SK-N-SH (cell line): Measurements from ENCODE around the gene TSPAN10. TPM values are rescaled to one million over a fixed set of nuclear protein-coding genes. Genes with fewer than 3 reads are reported as not detected.

Source experiments
- CTCF ChIA-PET: fragments of 300-600, 350-600 bp; formaldehyde crosslinking; extraction: SDS; loops from one replicate; lab custom pipeline; 2021; lab: Yijun Ruan, JAX
- POLR2A ChIA-PET: fragments of 350-600 bp; sonication (Branson Sonifier 250); formaldehyde crosslinking; extraction: SDS; loops from one replicate; lab custom pipeline; 2020; ENCODE audit warnings: antibody characterized with exemption, inconsistent platforms; lab: Yijun Ruan, JAX
- DNase-seq: peaks from one replicate; pipeline ENCODE4 v3.0.0; 2012
- H2AFZ ChIP-seq: fragments of 200-600 bp; sonication (generic); 2 replicates; pipeline ENCODE4 v1.8.1; 2016; ENCODE audit warnings: antibody characterized with exemption, mild to moderate bottlenecking, low read depth
- H3F3A ChIP-seq: fragments of 200-600 bp; sonication (generic); replicated peaks from 2 replicates; pipeline ENCODE3; 2016; ENCODE audit warnings: antibody characterized with exemption, mild to moderate bottlenecking; ENCODE audit not compliant: insufficient read depth
- H3K27ac ChIP-seq, 2 experiments: fragments of 200-500 bp in 1 of 2; fragments of 200-600 bp in 1 of 2; sonication (Bioruptor generic) in 1 of 2; sonication (generic), shearing (Covaris generic) in 1 of 2; 2 replicates each; pipeline versions ENCODE4 v1.5.1 to v1.6.1; 2014 to 2016; ENCODE audit warnings: low read depth in 2 of 2, inconsistent platforms in 1 of 2, low read length in 1 of 2, mild to moderate bottlenecking in 1 of 2, mixed read lengths in 1 of 2
- H3K27me3 ChIP-seq: fragments of 200-600 bp; sonication (generic), shearing (Covaris generic); 2 replicates; pipeline ENCODE4 v1.6.1; 2016; ENCODE audit warnings: mixed run types; ENCODE audit not compliant: insufficient read depth
- H3K36me3 ChIP-seq, 2 experiments: fragments of 200-500 bp in 1 of 2; fragments of 200-600 bp in 1 of 2; sonication (Bioruptor generic) in 1 of 2; sonication (generic) in 1 of 2; replicated peaks in 1 of 2; 2 replicates each; pipeline versions ENCODE3 to v1.5.1; 2014 to 2016; ENCODE audit warnings: low read length in 1 of 2, mild to moderate bottlenecking in 1 of 2; ENCODE audit not compliant: insufficient read depth in 2 of 2, control insufficient read depth in 1 of 2
- H3K4me1 ChIP-seq, 2 experiments: fragments of 200-500 bp in 1 of 2; fragments of 200-600 bp in 1 of 2; sonication (Bioruptor generic) in 1 of 2; sonication (generic), shearing (Covaris generic) in 1 of 2; 2 replicates each; pipeline versions ENCODE4 v1.5.1 to v1.6.1; 2014 to 2016; ENCODE audit warnings: low read depth in 1 of 2, low read length in 1 of 2, mixed run types in 1 of 2; ENCODE audit not compliant: insufficient read depth in 2 of 2, control insufficient read depth in 1 of 2
- H3K4me2 ChIP-seq: fragments of 200-600 bp; sonication (generic), shearing (Covaris generic); 2 replicates; pipeline ENCODE4 v1.6.1; 2017; ENCODE audit warnings: mixed run types
- H3K4me3 ChIP-seq, 2 experiments: fragments of 200-500 bp in 1 of 2; fragments of 200-600 bp in 1 of 2; sonication (Bioruptor generic) in 1 of 2; sonication (generic), shearing (Covaris generic) in 1 of 2; 2 replicates each; pipeline versions ENCODE4 v1.5.1 to v1.8.1; 2014 to 2016; ENCODE audit warnings: low read depth in 2 of 2, inconsistent platforms in 1 of 2, low read length in 1 of 2, mild to moderate bottlenecking in 1 of 2, mixed read lengths in 1 of 2, moderate library complexity in 1 of 2
- H3K79me2 ChIP-seq: fragments of 200-600 bp; sonication (generic); 2 replicates; pipeline ENCODE4 v1.8.1; 2017; ENCODE audit warnings: mild to moderate bottlenecking; ENCODE audit not compliant: insufficient read depth
- H3K9ac ChIP-seq: fragments of 200-600 bp; sonication (generic); 2 replicates; pipeline ENCODE4 v1.6.1; 2017; ENCODE audit warnings: mixed run types
- H3K9me2 ChIP-seq: fragments of 200-600 bp; sonication (generic); 2 replicates; pipeline ENCODE4 v1.6.1; 2017; ENCODE audit warnings: mixed run types
- H3K9me3 ChIP-seq: fragments of 200-600 bp; sonication (generic); 2 replicates; pipeline ENCODE4 v1.6.1; 2017; ENCODE audit warnings: mixed run types, mild to moderate bottlenecking, moderate library complexity
- H4K20me1 ChIP-seq: fragments of 200-600 bp; sonication (generic); 2 replicates; pipeline ENCODE4 v1.6.1; 2017; ENCODE audit warnings: mild to moderate bottlenecking, mixed run types; ENCODE audit not compliant: insufficient read depth
- CHD2 ChIP-seq: fragments of 150-350 bp; IDR thresholded peaks from 2 replicates; pipeline ENCODE4 v1.6.1; 2018; ENCODE audit warnings: low read length; ENCODE audit not compliant: partially characterized antibody
- EP300 ChIP-seq, 2 experiments: IDR thresholded peaks; 2 replicates each; pipeline versions ENCODE4 v1.4.0 to v1.6.1; 2012; ENCODE audit warnings: borderline replicate concordance in 1 of 2, low read depth in 1 of 2, low read length in 1 of 2
- EZH2phosphoT487 ChIP-seq: fragments of 200-600 bp; sonication (generic); IDR thresholded peaks from 2 replicates; pipeline ENCODE4 v1.6.1; 2017; ENCODE audit warnings: low read depth, mixed run types, mild to moderate bottlenecking, antibody characterized with exemption, moderate library complexity, borderline replicate concordance
- FOXJ3 ChIP-seq: sonication (generic); formaldehyde crosslinking; IDR thresholded peaks from 2 replicates; pipeline ENCODE4 v1.5.1; 2020; ENCODE audit warnings: mild to moderate bottlenecking, missing genetic modification reagents
- FOXM1 ChIP-seq: IDR thresholded peaks from 2 replicates; pipeline ENCODE4 v1.4.0; 2012; ENCODE audit warnings: low read depth, mild to moderate bottlenecking
- MXI1 ChIP-seq: IDR thresholded peaks from 2 replicates; pipeline ENCODE4 v1.6.1; 2012; ENCODE audit warnings: mild to moderate bottlenecking, low read depth, low read length, improper control_type of control experiment
- RCOR1 ChIP-seq: fragments of 150-350 bp; IDR thresholded peaks from 2 replicates; pipeline ENCODE4 v1.6.1; 2017; ENCODE audit warnings: antibody characterized with exemption, low read length
- RXRA ChIP-seq: IDR thresholded peaks from 2 replicates; pipeline ENCODE4 v1.4.0; 2012; ENCODE audit warnings: low read depth, mild to moderate bottlenecking, borderline replicate concordance
- TEAD4 ChIP-seq: IDR thresholded peaks from 2 replicates; pipeline ENCODE4 v1.4.0; 2012; ENCODE audit warnings: mild to moderate bottlenecking, borderline replicate concordance; ENCODE audit not compliant: insufficient read depth
- USF2 ChIP-seq: fragments of 150-350 bp; IDR thresholded peaks from 2 replicates; pipeline ENCODE4 v1.6.1; 2017; ENCODE audit warnings: antibody characterized with exemption, low read length, low read depth, borderline replicate concordance
- YY1 ChIP-seq: IDR thresholded peaks from 2 replicates; pipeline ENCODE4 v1.4.0; 2012; ENCODE audit warnings: low read depth, mild to moderate bottlenecking
- ZBTB33 ChIP-seq: IDR thresholded peaks from 2 replicates; pipeline ENCODE4 v1.4.0; 2012; ENCODE audit warnings: low read depth, borderline replicate concordance
- WGBS: methylation state at CpG from one replicate; pipeline ENCODE4 v1.1.6; 2017; ENCODE audit warnings: low lambda C conversion rate; 5-methylcytosine and 5-hydroxymethylcytosine counted together
- polyA plus RNA-seq, 3 experiments: library from polyadenylated mRNA; depleted of rRNA; stranded (reverse); fragments of >200 nt; gene quantifications; 2 replicates each; pipeline ENCODE4 v1.2.3, GENCODE V29; 2012
- TF ChIP-seq, protein P1 (sequence below): fragments of 200-600 bp; sonication (generic); IDR thresholded peaks from 2 replicates; pipeline ENCODE4 v1.6.1; 2017; ENCODE audit warnings: antibody characterized with exemption, mild to moderate bottlenecking, moderate library complexity

The TSPAN10 gene
- polyA plus RNA-seq, 1 of the 3 experiments (the other 2 are of a cell fraction): 6.0 TPM

DNA sequence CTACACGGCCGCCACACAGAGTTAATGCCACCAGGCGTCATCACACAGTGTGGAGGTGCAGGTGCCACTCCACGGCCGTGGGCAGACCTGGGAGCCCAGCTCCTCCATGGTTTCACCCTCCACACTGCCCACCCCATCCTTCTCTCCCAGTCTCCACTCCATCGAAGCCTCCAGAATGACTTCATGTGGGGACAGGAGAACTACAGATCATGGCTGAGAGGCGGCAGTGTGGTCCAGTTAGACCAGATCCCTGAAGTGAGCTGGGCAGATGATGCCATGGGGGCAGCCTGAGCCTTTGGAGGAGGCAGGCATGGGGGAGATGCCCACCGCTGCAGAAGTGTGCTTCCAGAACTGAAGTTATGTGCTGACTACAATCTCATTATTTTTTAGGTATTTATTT lies 46.9 kb upstream of the TSPAN10 start:
- no peaks in the 10 kb centered on the region for H3K9me2 ChIP-seq
- H3K27me3 ChIP-seq: no peaks in the 10 kb centered on the region
- ChIA-PET POLR2A (interaction anchor here (0.6 kb wide), 1 partner anchor 36 kb away, joined by 3 read pairs; no protein-coding TSS in a partner anchor), CTCF (interaction anchor here (5.4 kb wide), 1 partner anchor 11 kb away, joined by 36 read pairs; no protein-coding TSS in a partner anchor)
- no peak overlapping the region for H3K4me3 ChIP-seq
- WGBS: 93% methylated on average over 8 of the region's 8 CpGs
- no peak overlapping the region for H2AFZ ChIP-seq
- H3K36me3 ChIP-seq: peaks cover 59 to 89% of the 10 kb centered on the region in 2 experiments
- 0 out of 2 replicates have a peak, but pooled peaks cover 9% of the 10 kb centered on the region for H4K20me1 ChIP-seq
- H3K9me3 ChIP-seq: no peaks in the 10 kb centered on the region
- no peaks in the 10 kb centered on the region for H3K4me1 ChIP-seq
- no peak for DNase-seq
- H3K9ac ChIP-seq: no peak overlapping the region
- H3K4me2 ChIP-seq: no peak overlapping the region
- TF ChIP-seq EP300 (IDR thresholded peaks at IDR 0.05; ENCODE audit: borderline replicate concordance in 1 of 2, low read depth in 1 of 2, low read length in 1 of 2): no peak
- H3K27ac ChIP-seq: no peak overlapping the region
- H3K79me2 ChIP-seq: peaks cover 31% of the 10 kb centered on the region; the same call in 1 of the 2 replicates
- H3F3A ChIP-seq: peaks cover 6% of the 10 kb centered on the region

GRCh38 chr17:81591971-81592370 lies 45.0 kb upstream of the TSPAN10 start:
- Histone ChIP-seq H3F3A (peaks cover 8% of the 10 kb centered on the region), H3K9ac (no peak overlapping the region), H3K9me3 (no peaks in the 10 kb centered on the region), H2AFZ (no peak overlapping the region), H3K9me2 (no peaks in the 10 kb centered on the region), H4K20me1 (0 out of 2 replicates have a peak, but pooled peaks cover 9% of the 10 kb centered on the region), H3K4me1 (no peaks in the 10 kb centered on the region), H3K36me3 (peaks cover 60 to 87% of the 10 kb centered on the region in 2 experiments), H3K4me2 (no peak overlapping the region), H3K4me3 (no peak overlapping the region), H3K27me3 (no peaks in the 10 kb centered on the region), H3K79me2 (peaks cover 33% of the 10 kb centered on the region), H3K27ac (no peak overlapping the region)
- POLR2A ChIA-PET: no interaction called here
- CTCF ChIA-PET: interaction anchor here (1.1 to 5.4 kb wide), 2 partner anchors 9 to 16 kb away, joined by 4 to 36 read pairs; no protein-coding TSS in a partner anchor
- no peak for DNase-seq
- 95% methylated on average over 14 of the region's 14 CpGs for WGBS
- TF ChIP-seq MXI1 (no peak), EZH2phosphoT487 (no peak), RXRA (no peak), FOXM1 (no peak), YY1 (no peak)

GRCh38 chr17:81593105-81593871 lies 43.7 kb upstream of the TSPAN10 start:
- no peak overlapping the region for H2AFZ ChIP-seq
- H3K79me2 ChIP-seq: peaks cover 46% of the 10 kb centered on the region
- no peaks in the 10 kb centered on the region for H3K9me3 ChIP-seq
- peaks cover 11% of the 10 kb centered on the region for H3F3A ChIP-seq
- no peak overlapping the region for H3K4me2 ChIP-seq
- DNase-seq: no peak
- no peak overlapping the region for H3K4me3 ChIP-seq
- H3K4me1 ChIP-seq: no peaks in the 10 kb centered on the region
- H3K27me3 ChIP-seq: no peaks in the 10 kb centered on the region
- H3K36me3 ChIP-seq: peaks cover 56 to 89% of the 10 kb centered on the region in 2 experiments
- H3K9me2 ChIP-seq: no peaks in the 10 kb centered on the region
- ChIA-PET CTCF (interaction anchor here (1.6 to 5.4 kb wide), 2 partner anchors 8 to 340 kb away, joined by 4 to 36 read pairs; no protein-coding TSS in a partner anchor), POLR2A (no interaction called here)
- H4K20me1 ChIP-seq: 0 out of 2 replicates have a peak, but pooled peaks cover 9% of the 10 kb centered on the region
- WGBS: 96% methylated on average over 11 of the region's 11 CpGs
- H3K9ac ChIP-seq: no peak overlapping the region
- no peak overlapping the region for H3K27ac ChIP-seq
- TF ChIP-seq, protein P1, sequence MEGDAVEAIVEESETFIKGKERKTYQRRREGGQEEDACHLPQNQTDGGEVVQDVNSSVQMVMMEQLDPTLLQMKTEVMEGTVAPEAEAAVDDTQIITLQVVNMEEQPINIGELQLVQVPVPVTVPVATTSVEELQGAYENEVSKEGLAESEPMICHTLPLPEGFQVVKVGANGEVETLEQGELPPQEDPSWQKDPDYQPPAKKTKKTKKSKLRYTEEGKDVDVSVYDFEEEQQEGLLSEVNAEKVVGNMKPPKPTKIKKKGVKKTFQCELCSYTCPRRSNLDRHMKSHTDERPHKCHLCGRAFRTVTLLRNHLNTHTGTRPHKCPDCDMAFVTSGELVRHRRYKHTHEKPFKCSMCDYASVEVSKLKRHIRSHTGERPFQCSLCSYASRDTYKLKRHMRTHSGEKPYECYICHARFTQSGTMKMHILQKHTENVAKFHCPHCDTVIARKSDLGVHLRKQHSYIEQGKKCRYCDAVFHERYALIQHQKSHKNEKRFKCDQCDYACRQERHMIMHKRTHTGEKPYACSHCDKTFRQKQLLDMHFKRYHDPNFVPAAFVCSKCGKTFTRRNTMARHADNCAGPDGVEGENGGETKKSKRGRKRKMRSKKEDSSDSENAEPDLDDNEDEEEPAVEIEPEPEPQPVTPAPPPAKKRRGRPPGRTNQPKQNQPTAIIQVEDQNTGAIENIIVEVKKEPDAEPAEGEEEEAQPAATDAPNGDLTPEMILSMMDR: no peak
- TF ChIP-seq USF2: no peak
- TF ChIP-seq ZBTB33: no peak
- TF ChIP-seq RXRA: no peak
- TF ChIP-seq TEAD4: no peak
- no peak for TF ChIP-seq FOXM1
- no peak for TF ChIP-seq CHD2
- TF ChIP-seq RCOR1: no peak
- TF ChIP-seq FOXJ3 (CRISPR knock-in tag): no peak
